Gastroesophageal sphincter (tissue), 4 donors: ENCODE results near the gene VANGL1. TPM values are rescaled to one million over a fixed set of nuclear protein-coding genes. Genes with fewer than 3 reads are reported as not detected.

Source experiments
- ATAC-seq: fragments of 150-250 bp; one replicate; pipeline ENCODE4 v1.9.1; 2016; ENCODE audit warnings: mild to moderate bottlenecking, moderate library complexity
- H3K27ac ChIP-seq, 4 donors: fragments of 200-600 bp; sonication (generic) in 3 of 4; 1 replicate in 3 of 4; 2 replicates in 1 of 4; pipeline ENCODE4 v1.5.1; 2016 to 2019
- H3K27me3 ChIP-seq: fragments of 200-600 bp; sonication (generic); one replicate; pipeline ENCODE4 v1.5.1; 2019
- H3K36me3 ChIP-seq, 2 donors: fragments of 200-600 bp; sonication (generic); one replicate each; pipeline ENCODE4 v1.5.1; 2019; ENCODE audit warnings: control low read depth in 1 of 2
- H3K4me1 ChIP-seq, 3 donors: fragments of 200-600 bp; sonication (generic); 1 replicate in 2 of 3; 2 replicates in 1 of 3; pipeline ENCODE4 v1.5.1; 2016 to 2019; ENCODE audit warnings: control low read depth in 2 of 3
- H3K4me3 ChIP-seq, 2 donors: fragments of 200-600 bp; sonication (generic); one replicate each; pipeline ENCODE4 v1.5.1; 2019; ENCODE audit warnings: mild to moderate bottlenecking in 1 of 2, moderate library complexity in 1 of 2
- H3K9me3 ChIP-seq, 3 donors: fragments of 200-600 bp; sonication (generic); one replicate each; pipeline ENCODE4 v1.5.1; 2017 to 2019; ENCODE audit warnings: control low read depth in 2 of 3
- EP300 ChIP-seq: sonication (generic); formaldehyde crosslinking; IDR thresholded peaks from one replicate; pipeline ENCODE4 v1.6.1; 2017; ENCODE audit warnings: antibody characterized with exemption, mild to moderate bottlenecking
- POLR2A ChIP-seq, 2 donors: fragments of 450-650 bp; IDR thresholded peaks; one replicate each; pipeline ENCODE4 v1.6.1; 2017; ENCODE audit warnings: antibody characterized with exemption in 2 of 2, mild to moderate bottlenecking in 2 of 2, moderate library complexity in 1 of 2
- POLR2AphosphoS5 ChIP-seq: sonication (generic); formaldehyde crosslinking; IDR thresholded peaks from one replicate; pipeline ENCODE4 v1.6.1; 2017; ENCODE audit warnings: antibody characterized with exemption
- WGBS, 2 donors: methylation state at CpG; one replicate each; pipeline ENCODE4 v1.1.5; 2018; ENCODE audit warnings: low coverage in 1 of 2; 5-methylcytosine and 5-hydroxymethylcytosine counted together
- total RNA-seq, 4 donors: library from RNA; depleted of rRNA; stranded (reverse); fragments of >200 nt; gene quantifications; one replicate each; pipeline ENCODE4 v1.1.0, GENCODE V29; 2016
- TF ChIP-seq, protein P1 (sequence below), 4 experiments: fragments of 200-600 bp in 2 of 4; fragments of 450-650 bp in 2 of 4; sonication (generic) in 1 of 4; IDR thresholded peaks; one replicate each; pipeline ENCODE4 v1.5.1; 2017 to 2019; ENCODE audit warnings: antibody characterized with exemption in 4 of 4, mild to moderate bottlenecking in 2 of 4, moderate library complexity in 2 of 4

VANGL1 gene
- total RNA-seq, 4 donors from 2014 or later, result 9.7 to 18.2 (median 12.7) TPM

DNA sequence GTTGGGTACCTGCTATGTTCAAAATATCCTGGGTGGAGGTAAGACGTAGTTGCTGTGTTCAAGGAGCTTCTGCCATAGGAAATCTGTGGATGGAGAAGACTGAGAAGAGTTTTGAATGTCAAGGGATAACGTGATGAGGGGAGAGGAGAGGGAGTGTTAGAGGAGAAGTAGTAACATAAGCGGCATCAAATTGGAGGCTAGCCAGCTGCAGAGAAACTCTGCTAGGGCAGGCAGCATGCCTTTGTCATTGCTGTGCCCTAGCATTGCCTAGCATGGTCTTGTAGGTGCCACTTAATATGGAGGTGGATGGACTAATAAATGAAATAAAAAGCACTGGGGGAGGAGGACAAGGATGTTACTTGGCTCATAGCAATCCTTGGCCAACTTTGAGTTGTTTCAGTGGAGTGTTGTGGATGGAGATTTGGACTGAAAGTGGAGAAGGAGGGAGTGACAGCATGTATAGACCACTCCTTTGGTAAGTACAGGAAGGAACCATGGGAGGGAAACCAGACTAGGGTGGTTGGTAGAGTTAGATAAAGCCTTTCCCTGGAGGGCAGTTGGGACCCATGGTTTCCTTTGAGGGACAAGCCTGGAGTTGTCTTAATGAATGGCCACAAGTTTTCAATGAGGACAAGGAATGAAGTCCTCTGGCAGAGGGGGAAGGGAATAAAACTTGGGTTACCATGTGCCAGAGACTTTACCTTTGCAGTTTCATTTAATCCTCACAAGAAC lies 6.3 kb downstream of the VANGL1 start:
- TF ChIP-seq, protein P1, sequence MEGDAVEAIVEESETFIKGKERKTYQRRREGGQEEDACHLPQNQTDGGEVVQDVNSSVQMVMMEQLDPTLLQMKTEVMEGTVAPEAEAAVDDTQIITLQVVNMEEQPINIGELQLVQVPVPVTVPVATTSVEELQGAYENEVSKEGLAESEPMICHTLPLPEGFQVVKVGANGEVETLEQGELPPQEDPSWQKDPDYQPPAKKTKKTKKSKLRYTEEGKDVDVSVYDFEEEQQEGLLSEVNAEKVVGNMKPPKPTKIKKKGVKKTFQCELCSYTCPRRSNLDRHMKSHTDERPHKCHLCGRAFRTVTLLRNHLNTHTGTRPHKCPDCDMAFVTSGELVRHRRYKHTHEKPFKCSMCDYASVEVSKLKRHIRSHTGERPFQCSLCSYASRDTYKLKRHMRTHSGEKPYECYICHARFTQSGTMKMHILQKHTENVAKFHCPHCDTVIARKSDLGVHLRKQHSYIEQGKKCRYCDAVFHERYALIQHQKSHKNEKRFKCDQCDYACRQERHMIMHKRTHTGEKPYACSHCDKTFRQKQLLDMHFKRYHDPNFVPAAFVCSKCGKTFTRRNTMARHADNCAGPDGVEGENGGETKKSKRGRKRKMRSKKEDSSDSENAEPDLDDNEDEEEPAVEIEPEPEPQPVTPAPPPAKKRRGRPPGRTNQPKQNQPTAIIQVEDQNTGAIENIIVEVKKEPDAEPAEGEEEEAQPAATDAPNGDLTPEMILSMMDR (IDR thresholded peaks at IDR 0.05), result no peak
- TF ChIP-seq POLR2A (IDR thresholded peaks at IDR 0.05) (no peak), POLR2AphosphoS5 (no peak), EP300 (no peak)
- H3K36me3 ChIP-seq, result peaks cover 0 to 20% of the 10 kb centered on the region in 2 donors
- ATAC-seq, result no peak
- no peak overlapping the region for H3K4me3 ChIP-seq
- no peaks in the 10 kb centered on the region for H3K27me3 ChIP-seq
- peaks cover 8 to 89% (median 8%) of the 10 kb centered on the region in 3 donors for H3K4me1 ChIP-seq
- 74 to 81% methylated on average over 3 of the region's 3 CpGs for WGBS, 2 donors
- no peak overlapping the region for H3K27ac ChIP-seq
- H3K9me3 ChIP-seq, result no peaks in the 10 kb centered on the region

DNA sequence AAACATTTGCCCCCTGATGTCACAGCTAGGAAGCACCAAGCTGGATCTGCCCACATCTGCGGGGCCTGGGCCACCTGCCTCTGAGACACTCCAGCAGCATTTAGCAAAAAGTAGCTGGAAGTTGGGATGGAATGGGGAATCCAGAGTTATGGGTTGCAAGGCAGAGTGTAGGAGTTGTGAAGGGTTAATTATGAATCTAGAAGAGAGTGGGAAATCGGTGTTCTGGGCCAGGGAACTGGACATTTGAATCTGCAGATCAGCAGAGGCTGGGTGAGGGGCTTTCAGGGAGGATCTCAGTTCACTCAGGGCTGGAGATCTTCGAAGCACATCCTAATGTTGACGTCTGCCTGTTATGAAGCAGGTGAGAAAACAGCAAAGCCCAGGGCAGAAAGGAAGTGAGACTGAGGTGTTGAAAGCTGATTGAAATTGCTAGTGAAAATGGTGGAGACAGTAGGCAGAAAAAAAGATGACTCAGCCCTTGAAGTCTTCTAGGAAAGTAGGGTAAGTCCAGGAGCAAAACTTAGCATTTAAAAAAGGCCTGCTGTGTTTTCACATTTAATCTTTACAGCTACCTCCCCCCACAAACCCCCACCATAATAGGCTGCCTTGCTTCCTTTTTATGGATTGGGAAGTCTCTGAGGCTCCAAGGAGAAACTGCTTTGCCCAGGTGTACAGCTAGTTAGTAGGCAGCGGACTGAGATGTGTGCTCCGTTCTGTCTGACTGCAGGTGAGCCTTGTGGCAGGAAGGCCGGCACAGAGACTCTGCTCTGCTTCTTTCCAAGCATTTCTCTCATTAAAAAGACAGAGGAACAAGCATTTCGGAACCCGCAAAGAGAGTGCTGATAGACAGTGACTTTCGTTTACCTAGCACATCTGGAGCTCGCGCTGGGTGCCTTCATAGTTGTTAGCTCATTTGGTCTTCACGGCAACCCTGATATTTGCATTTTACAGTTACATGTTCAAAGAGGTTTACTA lies 7.2 kb downstream of the VANGL1 start:
- 69 to 72% methylated on average over 11 to 12 of the region's 13 CpGs for WGBS, 2 donors
- no peaks in the 10 kb centered on the region for H3K9me3 ChIP-seq
- H3K27me3 ChIP-seq, result no peaks in the 10 kb centered on the region
- peaks cover 0 to 29% of the 10 kb centered on the region in 2 donors for H3K36me3 ChIP-seq
- H3K4me1 ChIP-seq, result peaks cover 4 to 83% (median 5%) of the 10 kb centered on the region in 3 donors
- no peak overlapping the region for H3K27ac ChIP-seq
- TF ChIP-seq POLR2AphosphoS5, result no peak
- no peak for TF ChIP-seq EP300
- TF ChIP-seq POLR2A (IDR thresholded peaks at IDR 0.05), result no peak
- TF ChIP-seq, protein P1 (IDR thresholded peaks at IDR 0.05), result no peak
- no peak overlapping the region for H3K4me3 ChIP-seq
- ATAC-seq, result no peak

DNA sequence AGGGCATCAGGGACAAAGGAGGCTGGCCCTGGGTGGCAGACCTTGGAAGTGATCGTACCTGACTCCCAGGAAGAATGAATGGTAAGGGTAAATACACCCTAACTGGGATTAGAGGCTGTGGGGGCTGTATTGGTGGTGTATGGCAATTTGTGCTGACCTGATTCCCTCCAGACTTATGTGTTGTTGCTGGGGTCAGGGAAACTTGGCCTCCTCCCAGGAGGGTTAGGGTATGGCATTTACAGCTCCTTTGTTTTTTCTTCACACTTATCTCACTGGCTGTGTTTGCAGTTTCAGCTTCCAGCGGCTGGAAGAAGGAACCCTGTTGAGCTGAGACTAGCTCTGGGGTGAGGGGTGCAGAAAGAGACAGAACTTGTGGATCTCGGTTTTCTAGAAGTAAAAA lies 8.2 kb downstream of the VANGL1 start:
- Histone ChIP-seq H3K9me3 (no peaks in the 10 kb centered on the region), H3K27ac (no peak overlapping the region), H3K36me3 (peaks cover 0 to 30% of the 10 kb centered on the region in 2 donors), H3K27me3 (no peaks in the 10 kb centered on the region), H3K4me1 (peaks cover 4 to 83% (median 7%) of the 10 kb centered on the region in 3 donors), H3K4me3 (no peak overlapping the region)
- ATAC-seq, result no peak
- TF ChIP-seq, protein P1 (IDR thresholded peaks at IDR 0.05), result no peak
- TF ChIP-seq EP300 (no peak), POLR2A (IDR thresholded peaks at IDR 0.05) (no peak), POLR2AphosphoS5 (no peak)
- 29 to 57% methylated on average over 2 to 3 of the region's 3 CpGs for WGBS, 2 donors

DNA sequence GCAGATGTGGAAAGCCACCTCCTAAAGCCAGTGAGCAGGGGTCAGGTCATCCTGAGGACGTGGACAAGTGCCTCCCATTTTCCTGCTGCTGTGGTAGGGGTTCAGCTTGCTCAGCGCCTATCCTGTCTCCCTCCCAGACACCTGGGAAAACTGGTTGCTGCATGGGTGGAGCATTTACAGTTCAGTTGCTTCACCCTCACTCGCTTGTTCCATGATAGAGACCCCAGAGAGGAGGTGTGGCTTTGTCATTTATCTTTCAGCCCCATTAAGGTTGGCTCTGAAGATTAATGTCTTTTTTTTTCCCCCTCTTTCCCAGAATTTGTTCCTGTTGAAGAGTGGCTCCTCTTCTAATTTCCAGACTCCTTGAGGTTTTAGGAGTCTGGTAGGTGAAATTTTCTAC lies 9.2 kb downstream of the VANGL1 start:
- peaks cover 4 to 83% (median 7%) of the 10 kb centered on the region in 3 donors for H3K4me1 ChIP-seq
- H3K27ac ChIP-seq, result no peak overlapping the region
- peaks cover 0 to 30% of the 10 kb centered on the region in 2 donors for H3K36me3 ChIP-seq
- no peaks in the 10 kb centered on the region for H3K9me3 ChIP-seq
- H3K4me3 ChIP-seq, result no peak overlapping the region
- no peak for ATAC-seq
- 74 to 100% methylated on average over 1 to 3 of the region's 3 CpGs for WGBS, 2 donors
- no peaks in the 10 kb centered on the region for H3K27me3 ChIP-seq
- no peak for TF ChIP-seq POLR2AphosphoS5
- TF ChIP-seq EP300, result no peak
- no peak for TF ChIP-seq POLR2A (IDR thresholded peaks at IDR 0.05)
- TF ChIP-seq, protein P1 (IDR thresholded peaks at IDR 0.05), result no peak
